Activated naive CD4-positive, alpha-beta T cell treated with anti-CD3 and anti-CD28 coated beads for 36 hours (primary cell): ENCODE measurements around the gene MRPL1. TPM values are rescaled to one million over a fixed set of nuclear protein-coding genes. Genes with fewer than 3 reads are reported as not detected.
A peak's percentile ranks its signal among the peaks of the same experiment; 100 is the strongest.
"Not testable (repeated sequence)": the region's sequence is repeated elsewhere in the genome, so short reads cannot be mapped to it uniquely, and the experiment has no call there.

Source experiments
- CTCF ChIA-PET: fragments of 350-600 bp; sonication (Branson Sonifier 250); formaldehyde crosslinking; loops from one replicate; lab custom pipeline; 2021; ENCODE audit warnings: antibody characterized with exemption; lab: Charles Lee
- DNase-seq: peaks from one replicate; pipeline ENCODE4 v3.0.0-alpha.2; 2020
- H3K27ac Mint-ChIP-seq: one replicate; pipeline ENCODE4 v1.8.0; 2021; ENCODE audit warnings: mild to moderate bottlenecking, mixed read lengths
- H3K27me3 Mint-ChIP-seq: one replicate; pipeline ENCODE4 v1.8.0; 2021; ENCODE audit warnings: low read depth, mixed read lengths
- H3K36me3 Mint-ChIP-seq: one replicate; pipeline ENCODE4 v1.8.0; 2021; ENCODE audit warnings: low read depth, mixed read lengths
- H3K4me1 Mint-ChIP-seq: one replicate; pipeline ENCODE4 v1.8.0; 2021; ENCODE audit warnings: low read depth, mixed read lengths
- H3K4me3 Mint-ChIP-seq: one replicate; pipeline ENCODE4 v1.8.0; 2021; ENCODE audit warnings: mild to moderate bottlenecking, moderate library complexity, mixed read lengths
- H3K9me3 Mint-ChIP-seq: one replicate; pipeline ENCODE4 v1.8.0; 2021; ENCODE audit warnings: mixed read lengths
- intact Hi-C: fragments of 100-400 bp; cut with micrococcal nuclease; formaldehyde crosslinking; loops from one replicate; pipeline ENCODE4 v1.15.1; 2023
- total RNA-seq, 2 experiments: library from RNA; stranded (reverse); gene quantifications; one replicate each; pipeline ENCODE4 v1.2.3, GENCODE V29; 2021

The MRPL1 gene
- total RNA-seq, 2 experiments from 2014 or later, result 37.5 to 39.8 TPM

GRCh38 chr4:77854431-77855111 is 8.1 kb upstream of the MRPL1 start:
- Mint-ChIP-seq H3K9me3 (no peaks in the 10 kb centered on the region), H3K36me3 (no peaks in the 10 kb centered on the region), H3K4me1 (peaks cover 59% of the 10 kb centered on the region), H3K4me3 (peak overlapping the region; percentile 58), H3K27ac (peak overlapping the region; percentile 95), H3K27me3 (no peaks in the 10 kb centered on the region)
- CTCF ChIA-PET, result interaction anchor here (1.0 to 9.2 kb wide), 2 partner anchors 28 to 35 kb away, joined by 3 to 69 read pairs; partner anchors contain the start of gene CNOT6L
- intact Hi-C loops, result loop anchor here (1.0 to 5.0 kb wide), 3 partner anchors 8 to 157 kb away; partner anchors contain the start of gene MRPL1
- peak; percentile 28 for DNase-seq

GRCh38 chr4:77856152-77856551 is 6.5 kb upstream of the MRPL1 start:
- Mint-ChIP-seq H3K9me3 (no peaks in the 10 kb centered on the region), H3K4me1 (peaks cover 67% of the 10 kb centered on the region), H3K36me3 (no peaks in the 10 kb centered on the region), H3K27me3 (no peaks in the 10 kb centered on the region), H3K27ac (peak overlapping the region; percentile 95), H3K4me3 (no peak overlapping the region)
- no peak for DNase-seq
- CTCF ChIA-PET, result interaction anchor here (1.3 to 9.2 kb wide), 3 partner anchors 11 to 37 kb away, joined by 5 to 69 read pairs (median 10); partner anchors contain the start of gene CNOT6L
- intact Hi-C loops, result loop anchor here (5.0 kb wide), 1 partner anchor 159 kb away; no protein-coding TSS in a partner anchor

DNA sequence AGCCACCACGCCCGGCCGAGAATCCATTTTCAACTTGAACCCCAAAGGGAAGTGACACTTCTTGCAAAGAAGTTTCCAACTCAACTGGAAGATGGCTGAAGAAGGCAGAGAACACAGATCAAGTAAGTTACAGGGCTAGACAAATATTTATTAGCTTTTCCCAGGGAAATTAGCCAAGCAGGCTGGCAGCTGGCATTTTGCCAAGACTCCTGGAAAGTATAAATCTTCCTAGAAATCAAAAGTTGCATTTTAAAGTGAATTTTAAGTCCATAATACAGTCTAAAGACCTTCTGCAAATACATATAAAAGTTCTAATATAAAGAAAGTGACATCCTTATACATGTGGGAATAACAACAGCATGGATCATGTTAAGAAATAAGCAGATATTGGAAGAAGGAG is 3.4 kb upstream of the MRPL1 start:
- intact Hi-C loops, result loop anchor here (2.0 to 5.0 kb wide), 2 partner anchors 162 to 474 kb away; no protein-coding TSS in a partner anchor
- DNase-seq, result no peak
- H3K4me3 Mint-ChIP-seq, result no peak overlapping the region
- CTCF ChIA-PET, result interaction anchor here (0.6 to 9.2 kb wide), 6 partner anchors 10 to 261 kb away, joined by 3 to 69 read pairs (median 4); partner anchors contain the start of gene CNOT6L
- H3K36me3 Mint-ChIP-seq, result peaks cover 8% of the 10 kb centered on the region
- peaks cover 66% of the 10 kb centered on the region for H3K4me1 Mint-ChIP-seq
- peaks cover 1% of the 10 kb centered on the region for H3K9me3 Mint-ChIP-seq
- H3K27me3 Mint-ChIP-seq, result peaks cover 4% of the 10 kb centered on the region
- peak overlapping the region; percentile 100 for H3K27ac Mint-ChIP-seq

- Mint-ChIP-seq H3K4me3 (peak overlapping the region; percentile 91), H3K9me3 (peaks cover 1% of the 10 kb centered on the region), H3K27me3 (peaks cover 4% of the 10 kb centered on the region), H3K36me3 (peaks cover 14% of the 10 kb centered on the region), H3K27ac (peak overlapping the region; percentile 100), H3K4me1 (peaks cover 63% of the 10 kb centered on the region)
- CTCF ChIA-PET, result interaction anchor here (0.6 to 9.2 kb wide), 10 partner anchors 8 to 256 kb away, joined by 3 to 69 read pairs (median 4); partner anchors contain the start of genes CNOT6L and CXCL13
- DNase-seq, result peak; percentile 52
- intact Hi-C loops, result loop anchor here (1.0 to 5.0 kb wide), 5 partner anchors 124 to 916 kb away; partner anchors contain the start of gene BMP2K
Observed at GRCh38 chr4:77861495-77861894, 1.1 kb upstream of the MRPL1 start.

DNA sequence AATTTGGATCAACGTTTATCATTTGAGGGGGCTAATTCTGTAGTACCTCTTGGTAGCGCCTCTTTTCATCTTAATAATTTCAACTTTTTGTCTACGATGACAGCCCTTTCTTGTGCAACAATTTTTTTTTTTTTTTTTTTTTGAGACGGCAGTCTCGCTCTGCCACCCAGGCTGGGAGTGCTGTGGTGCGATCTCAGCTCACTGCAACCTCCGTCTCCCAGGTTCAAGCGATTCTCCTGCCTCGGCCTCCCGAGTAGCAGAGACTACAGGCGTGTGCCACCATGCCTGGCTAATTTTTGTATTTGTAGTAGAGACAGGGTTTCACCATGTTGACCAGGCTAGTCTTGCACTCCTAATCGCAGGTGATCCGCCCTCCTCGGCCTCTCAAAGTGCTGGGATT is 711 bp downstream of the MRPL1 start:
- peak overlapping the region; percentile 100 for H3K27ac Mint-ChIP-seq
- not testable (repeated sequence) for H3K27me3 Mint-ChIP-seq, H3K9me3 Mint-ChIP-seq
- peaks cover 51% of the 10 kb centered on the region for H3K4me1 Mint-ChIP-seq
- CTCF ChIA-PET, result interaction anchor here (9.2 kb wide), 1 partner anchor 44 kb away, joined by 69 read pairs; the partner anchor contains the start of gene CNOT6L
- intact Hi-C loops, result loop anchor here (2.0 to 5.0 kb wide), 6 partner anchors 126 to 914 kb away; partner anchors contain the start of gene BMP2K
- H3K36me3 Mint-ChIP-seq, result peaks cover 19% of the 10 kb centered on the region
- DNase-seq, result peak; percentile 34
- peak overlapping the region; percentile 91 for H3K4me3 Mint-ChIP-seq

- no peak overlapping the region for H3K4me3 Mint-ChIP-seq
- peaks cover 1% of the 10 kb centered on the region for H3K9me3 Mint-ChIP-seq
- H3K36me3 Mint-ChIP-seq, result peaks cover 30% of the 10 kb centered on the region
- CTCF ChIA-PET, result no interaction called here
- DNase-seq, result no peak
- peaks cover 4% of the 10 kb centered on the region for H3K27me3 Mint-ChIP-seq
- peaks cover 60% of the 10 kb centered on the region for H3K4me1 Mint-ChIP-seq
- no peak overlapping the region for H3K27ac Mint-ChIP-seq
- intact Hi-C loops, result no loop called here
Observed at GRCh38 chr4:77865259-77865658, 2.6 kb downstream of the MRPL1 start.

- Mint-ChIP-seq H3K27me3 (no peaks in the 10 kb centered on the region), H3K9me3 (no peaks in the 10 kb centered on the region), H3K27ac (no peak overlapping the region), H3K4me1 (peaks cover 21% of the 10 kb centered on the region), H3K36me3 (peaks cover 31% of the 10 kb centered on the region), H3K4me3 (no peak overlapping the region)
- intact Hi-C loops, result no loop called here
- CTCF ChIA-PET, result no interaction called here
- DNase-seq, result no peak
Observed at GRCh38 chr4:77872723-77873445, 10.3 kb downstream of the MRPL1 start.

- DNase-seq, result no peak
- peaks cover 43% of the 10 kb centered on the region for H3K36me3 Mint-ChIP-seq
- CTCF ChIA-PET, result interaction anchor here (1.4 kb wide), 1 partner anchor 10 kb away, joined by 4 read pairs; no protein-coding TSS in a partner anchor
- H3K27ac Mint-ChIP-seq, result no peak overlapping the region
- intact Hi-C loops, result no loop called here
- peaks cover 27% of the 10 kb centered on the region for H3K4me1 Mint-ChIP-seq
- no peaks in the 10 kb centered on the region for H3K9me3 Mint-ChIP-seq
- no peaks in the 10 kb centered on the region for H3K27me3 Mint-ChIP-seq
- no peak overlapping the region for H3K4me3 Mint-ChIP-seq
Observed at GRCh38 chr4:77877167-77877566, 14.5 kb downstream of the MRPL1 start.

DNA sequence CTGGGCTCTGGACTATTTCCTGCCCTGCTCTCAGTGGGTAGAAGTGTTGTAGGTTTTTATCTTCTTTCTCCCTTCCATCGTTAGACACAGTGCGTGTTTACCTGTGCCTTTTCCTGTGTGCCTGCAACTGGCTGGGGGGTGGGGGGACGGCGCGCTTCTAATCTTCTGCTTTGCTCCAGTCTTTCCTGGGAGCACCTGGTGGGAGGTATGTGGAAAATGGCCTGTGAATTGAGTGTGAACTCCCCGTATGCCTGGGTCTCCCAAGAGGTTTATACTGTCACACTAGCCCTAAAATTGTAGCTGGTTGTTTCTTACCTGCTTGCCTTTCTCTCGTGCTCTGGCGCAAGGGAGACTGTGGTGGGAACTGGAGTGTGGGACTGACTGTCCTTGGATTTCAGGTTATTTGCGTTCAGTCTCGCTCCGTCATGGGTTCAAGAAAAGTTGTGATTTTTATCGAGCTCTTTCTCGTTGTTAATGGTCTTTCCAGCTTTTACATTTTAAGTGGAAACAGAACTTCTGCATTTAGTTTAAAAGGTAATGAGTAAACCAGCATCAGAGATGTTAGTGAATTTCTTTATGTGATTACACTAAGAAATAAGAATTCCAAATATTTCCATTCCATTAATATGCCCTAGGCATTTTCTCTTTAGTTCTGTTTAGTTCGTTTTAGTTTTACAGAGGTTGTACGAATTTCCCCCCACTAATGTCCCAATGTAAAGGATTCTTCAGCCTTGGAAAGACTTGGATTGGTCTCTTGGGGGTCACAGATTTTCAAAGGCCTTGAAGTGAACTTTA is 15.3 kb downstream of the MRPL1 start:
- intact Hi-C loops, result no loop called here
- Mint-ChIP-seq H3K9me3 (no peaks in the 10 kb centered on the region), H3K4me3 (no peak overlapping the region), H3K36me3 (peaks cover 45% of the 10 kb centered on the region), H3K27me3 (no peaks in the 10 kb centered on the region), H3K27ac (no peak overlapping the region), H3K4me1 (peaks cover 30% of the 10 kb centered on the region)
- CTCF ChIA-PET, result interaction anchor here (1.4 kb wide), 1 partner anchor 11 kb away, joined by 4 read pairs; no protein-coding TSS in a partner anchor
- DNase-seq, result no peak

DNA sequence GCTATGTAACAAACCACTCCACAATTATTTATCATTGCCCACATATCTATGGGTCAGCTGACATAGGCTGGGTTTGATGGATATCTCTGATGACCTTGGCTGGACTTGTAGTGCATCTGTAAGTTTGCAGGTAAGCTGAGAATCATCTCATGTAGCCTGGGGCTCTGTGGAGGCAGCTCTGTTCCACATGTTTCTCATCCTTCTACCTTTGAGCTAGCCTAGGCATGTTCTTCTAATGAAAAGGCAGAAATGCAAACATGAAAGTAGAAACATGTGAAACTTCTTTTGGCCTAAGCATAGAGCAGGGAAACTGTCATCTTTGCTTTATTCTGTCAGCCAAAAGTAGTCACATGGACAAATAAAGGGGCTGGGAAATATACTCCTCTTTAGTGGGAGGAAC is 18.2 kb downstream of the MRPL1 start:
- no peak for DNase-seq
- intact Hi-C loops, result no loop called here
- Mint-ChIP-seq H3K9me3 (no peaks in the 10 kb centered on the region), H3K27ac (no peak overlapping the region), H3K4me3 (no peak overlapping the region), H3K4me1 (peaks cover 28% of the 10 kb centered on the region), H3K36me3 (peaks cover 48% of the 10 kb centered on the region), H3K27me3 (no peaks in the 10 kb centered on the region)
- CTCF ChIA-PET, result no interaction called here

- H3K36me3 Mint-ChIP-seq, result peaks cover 52% of the 10 kb centered on the region
- DNase-seq, result no peak
- no peak overlapping the region for H3K27ac Mint-ChIP-seq
- H3K27me3 Mint-ChIP-seq, result no peaks in the 10 kb centered on the region
- intact Hi-C loops, result no loop called here
- CTCF ChIA-PET, result no interaction called here
- no peaks in the 10 kb centered on the region for H3K9me3 Mint-ChIP-seq
- H3K4me3 Mint-ChIP-seq, result no peak overlapping the region
- H3K4me1 Mint-ChIP-seq, result peaks cover 28% of the 10 kb centered on the region
Observed at GRCh38 chr4:77881460-77882295, 19.0 kb downstream of the MRPL1 start.
